ENCODE results near the gene IP6K3.
A peak's percentile ranks its signal among the peaks of the same experiment; 100 is the strongest.

IP6K3 gene

DNA sequence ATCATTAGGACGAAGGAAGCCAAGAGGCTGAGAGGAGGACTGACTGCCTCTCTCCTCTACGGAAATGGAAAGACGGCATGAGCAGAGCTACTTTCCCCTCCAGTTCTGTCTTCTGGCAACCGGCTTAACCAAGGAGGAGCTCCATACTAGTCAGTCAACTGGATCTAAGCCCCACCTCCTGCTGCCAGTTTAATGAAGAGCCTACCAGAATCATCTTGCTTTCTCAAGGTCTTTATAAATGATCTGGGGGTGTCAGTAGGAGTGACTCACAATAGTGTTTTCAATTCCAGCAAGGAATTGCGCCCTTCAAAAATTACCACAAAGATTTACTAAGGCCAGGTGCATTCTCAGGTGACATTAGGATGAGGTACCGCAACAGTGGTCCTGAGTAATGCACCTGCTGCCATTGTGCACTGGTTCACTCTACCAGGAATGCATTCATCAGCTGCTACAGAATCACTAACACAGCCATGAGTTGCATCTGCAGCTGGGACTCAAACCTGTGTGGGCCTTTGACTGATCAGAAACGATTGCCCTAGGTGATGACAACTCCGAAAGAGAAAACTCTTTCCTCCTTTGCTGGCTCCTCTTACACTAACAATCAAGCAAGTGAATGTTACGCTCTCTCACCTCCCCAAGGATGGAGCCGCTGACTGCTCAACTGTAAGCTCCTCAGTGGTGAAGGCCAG lies 38.0 kb downstream of the IP6K3 start:
- Histone ChIP-seq H3K27ac (ENCODE audit: insufficient read depth, low read length, poor library complexity, severe bottlenecking) (no peak overlapping the region), H3K4me3 (ENCODE audit: insufficient read depth, low read depth, low read length, poor library complexity, severe bottlenecking) (no peak overlapping the region)

DNA sequence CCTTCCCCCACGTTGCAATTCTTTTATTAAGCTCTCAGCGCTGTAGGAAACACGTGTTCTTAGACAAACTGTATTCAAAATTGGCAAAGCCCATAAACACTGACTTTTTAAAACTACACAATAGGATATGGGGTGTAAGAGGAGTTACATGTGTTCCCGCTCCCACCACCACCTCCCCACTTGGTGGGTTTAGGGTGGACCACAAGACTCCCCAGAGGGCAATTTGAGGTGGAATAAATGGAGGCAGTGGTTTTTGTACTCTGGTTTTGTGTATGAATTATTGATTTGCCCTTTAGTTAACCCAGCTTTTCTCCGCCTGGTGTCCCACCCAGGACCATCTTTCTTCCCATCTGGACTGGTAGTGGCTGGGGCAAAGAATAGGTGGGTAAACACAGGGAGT lies 38.9 kb downstream of the IP6K3 start:
- Histone ChIP-seq H3K4me1 (ENCODE audit: control insufficient read depth, insufficient read depth, low read length, poor library complexity, severe bottlenecking) (peaks cover 16% of the 10 kb centered on the region), H3K4me3 (ENCODE audit: insufficient read depth, low read depth, low read length, poor library complexity, severe bottlenecking) (no peak overlapping the region), H3K27ac (ENCODE audit: insufficient read depth, low read length, poor library complexity, severe bottlenecking) (no peak overlapping the region), H3K9me3 (ENCODE audit: control insufficient read depth, low read length) (no peaks in the 10 kb centered on the region), H3K27me3 (replicated peaks; ENCODE audit: control insufficient read depth, insufficient read depth, low read length, poor library complexity, severe bottlenecking) (no peaks in the 10 kb centered on the region), H3K36me3 (ENCODE audit: control insufficient read depth, insufficient read depth, low read length) (no peaks in the 10 kb centered on the region)
- no peak for DNase-seq

More for the DNA sequence above, 38.0 kb downstream of the IP6K3 start:
- no peaks in the 10 kb centered on the region for H3K9me3 ChIP-seq (ENCODE audit: control insufficient read depth, low read length)
- H3K36me3 ChIP-seq (ENCODE audit: control insufficient read depth, insufficient read depth, low read length) = no peaks in the 10 kb centered on the region
- H3K4me1 ChIP-seq (ENCODE audit: control insufficient read depth, insufficient read depth, low read length, poor library complexity, severe bottlenecking) = peaks cover 16% of the 10 kb centered on the region
- H3K27me3 ChIP-seq (replicated peaks; ENCODE audit: control insufficient read depth, insufficient read depth, low read length, poor library complexity, severe bottlenecking) = no peaks in the 10 kb centered on the region
- DNase-seq = no peak

DNA sequence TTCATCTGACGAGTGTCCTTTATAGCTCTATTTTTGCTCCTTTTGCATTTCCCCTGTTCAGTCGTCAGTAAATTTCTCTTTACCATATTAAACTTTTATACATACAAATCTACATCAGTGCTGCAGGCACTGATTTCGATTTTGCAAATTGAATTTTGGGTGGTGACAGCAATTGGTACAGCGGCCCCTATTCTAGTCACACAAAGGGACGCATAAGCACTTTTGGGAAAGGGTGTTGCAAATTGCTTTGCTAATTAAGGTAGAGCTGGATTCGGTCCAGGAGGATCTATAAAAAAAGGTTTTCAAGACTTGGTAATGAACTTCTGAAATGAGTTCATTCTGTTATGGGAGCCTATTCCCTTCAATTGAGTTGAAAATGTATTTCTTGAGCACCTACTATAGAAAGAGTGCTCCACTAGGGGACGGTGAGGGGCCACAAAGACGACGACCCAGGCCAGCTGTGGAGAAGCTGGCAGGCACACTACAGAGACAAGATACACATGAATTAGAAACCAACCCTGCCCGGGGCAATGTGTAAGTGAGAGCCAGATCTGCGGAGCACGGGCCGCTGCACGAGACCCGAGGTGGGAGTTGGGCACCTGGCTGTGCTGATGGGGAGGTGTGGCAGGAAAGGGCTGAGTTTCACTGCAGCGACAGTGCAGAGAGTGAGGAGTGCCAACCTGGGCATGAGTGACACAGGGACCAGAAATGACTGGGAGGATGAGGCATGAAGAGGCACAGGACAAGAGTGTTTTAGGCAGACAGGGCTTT lies 40.6 kb downstream of the IP6K3 start:
- no peak overlapping the region for H3K4me3 ChIP-seq (ENCODE audit: insufficient read depth, low read depth, low read length, poor library complexity, severe bottlenecking)
- H3K9me3 ChIP-seq (ENCODE audit: control insufficient read depth, low read length) = no peaks in the 10 kb centered on the region
- H3K27ac ChIP-seq (ENCODE audit: insufficient read depth, low read length, poor library complexity, severe bottlenecking) = no peak overlapping the region
- peaks cover 13% of the 10 kb centered on the region for H3K4me1 ChIP-seq (ENCODE audit: control insufficient read depth, insufficient read depth, low read length, poor library complexity, severe bottlenecking)
- DNase-seq = no peak
- H3K27me3 ChIP-seq (replicated peaks; ENCODE audit: control insufficient read depth, insufficient read depth, low read length, poor library complexity, severe bottlenecking) = no peaks in the 10 kb centered on the region
- no peaks in the 10 kb centered on the region for H3K36me3 ChIP-seq (ENCODE audit: control insufficient read depth, insufficient read depth, low read length)

DNA sequence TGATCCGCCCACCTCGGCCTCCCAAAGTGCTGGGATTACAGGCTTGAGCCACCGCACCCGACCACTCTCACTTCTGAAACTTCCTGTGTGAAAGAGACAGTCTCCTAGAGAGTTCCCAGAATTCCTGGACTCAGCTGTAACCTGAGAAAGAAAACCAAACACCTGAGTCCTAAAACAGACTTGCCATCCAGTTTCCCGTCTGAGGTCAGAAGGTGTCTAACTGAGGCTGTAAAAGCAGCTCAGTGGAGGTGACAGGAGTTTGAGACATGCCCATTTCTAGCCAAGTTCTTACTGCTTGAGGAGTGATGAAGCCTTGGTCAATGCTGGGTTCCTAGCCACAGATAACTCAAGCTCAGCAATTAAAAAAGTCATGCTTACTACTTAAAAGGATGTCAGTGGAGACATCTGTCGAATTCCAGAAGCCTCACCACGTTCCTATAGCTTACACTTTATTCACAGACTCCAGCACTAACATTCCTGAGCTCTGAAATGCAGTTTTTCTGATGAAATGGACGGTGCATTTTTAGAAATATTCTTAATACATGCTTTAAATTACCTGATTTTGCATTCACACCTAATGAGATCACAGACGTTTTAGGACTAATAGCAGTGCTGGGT lies 41.3 kb downstream of the IP6K3 start:
- Histone ChIP-seq H3K27ac (ENCODE audit: insufficient read depth, low read length, poor library complexity, severe bottlenecking) (no peak overlapping the region), H3K36me3 (ENCODE audit: control insufficient read depth, insufficient read depth, low read length) (no peaks in the 10 kb centered on the region), H3K4me1 (ENCODE audit: control insufficient read depth, insufficient read depth, low read length, poor library complexity, severe bottlenecking) (peaks cover 8% of the 10 kb centered on the region), H3K4me3 (ENCODE audit: insufficient read depth, low read depth, low read length, poor library complexity, severe bottlenecking) (no peak overlapping the region), H3K9me3 (ENCODE audit: control insufficient read depth, low read length) (no peaks in the 10 kb centered on the region), H3K27me3 (replicated peaks; ENCODE audit: control insufficient read depth, insufficient read depth, low read length, poor library complexity, severe bottlenecking) (no peaks in the 10 kb centered on the region)
- DNase-seq = no peak

DNA sequence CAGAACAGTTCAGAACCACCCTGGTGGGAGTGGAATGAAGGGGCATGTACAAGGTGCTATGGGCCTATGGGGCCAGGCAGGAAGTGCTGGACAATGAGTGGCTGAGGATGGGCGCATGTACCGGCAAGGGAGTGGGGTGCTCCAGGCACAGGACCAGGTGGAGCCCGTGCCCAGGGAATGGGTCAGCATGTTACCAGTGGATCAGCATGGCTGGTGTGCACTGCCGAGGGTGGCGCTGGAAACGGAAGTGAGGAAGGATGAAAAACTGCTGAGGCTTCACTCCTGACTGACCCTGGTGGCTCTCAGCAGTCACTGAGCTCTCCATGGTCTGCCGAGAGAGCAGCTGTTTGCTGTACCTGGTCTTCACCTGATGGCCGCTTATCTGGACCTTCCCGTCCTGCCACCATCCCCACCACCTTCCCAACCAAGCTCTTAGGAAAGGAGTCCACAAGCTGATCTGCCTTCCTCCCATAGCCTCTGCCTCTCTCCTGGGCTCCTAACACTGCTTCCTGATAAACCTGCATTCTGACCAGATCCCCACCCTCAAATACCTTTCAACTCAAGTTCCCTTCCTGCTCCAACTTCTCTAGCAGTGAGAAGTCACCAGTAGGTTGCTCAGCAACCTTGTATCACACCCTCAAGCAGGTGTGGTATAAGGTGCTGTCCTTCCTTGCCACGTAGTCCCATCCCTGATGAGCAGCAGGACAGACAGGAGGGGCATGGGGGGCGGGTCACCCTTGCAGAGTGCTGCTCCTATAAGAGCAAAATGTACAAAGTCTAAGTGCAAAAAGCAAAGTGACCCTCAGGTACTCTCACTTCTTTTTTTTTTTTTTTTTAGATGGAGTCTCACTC lies 42.3 kb downstream of the IP6K3 start:
- H3K4me1 ChIP-seq (ENCODE audit: control insufficient read depth, insufficient read depth, low read length, poor library complexity, severe bottlenecking) = peaks cover 7% of the 10 kb centered on the region
- no peak overlapping the region for H3K27ac ChIP-seq (ENCODE audit: insufficient read depth, low read length, poor library complexity, severe bottlenecking)
- no peak for DNase-seq
- H3K4me3 ChIP-seq (ENCODE audit: insufficient read depth, low read depth, low read length, poor library complexity, severe bottlenecking) = no peak overlapping the region
- no peaks in the 10 kb centered on the region for H3K27me3 ChIP-seq (replicated peaks; ENCODE audit: control insufficient read depth, insufficient read depth, low read length, poor library complexity, severe bottlenecking)
- H3K9me3 ChIP-seq (ENCODE audit: control insufficient read depth, low read length) = no peaks in the 10 kb centered on the region
- H3K36me3 ChIP-seq (ENCODE audit: control insufficient read depth, insufficient read depth, low read length) = no peaks in the 10 kb centered on the region

DNA sequence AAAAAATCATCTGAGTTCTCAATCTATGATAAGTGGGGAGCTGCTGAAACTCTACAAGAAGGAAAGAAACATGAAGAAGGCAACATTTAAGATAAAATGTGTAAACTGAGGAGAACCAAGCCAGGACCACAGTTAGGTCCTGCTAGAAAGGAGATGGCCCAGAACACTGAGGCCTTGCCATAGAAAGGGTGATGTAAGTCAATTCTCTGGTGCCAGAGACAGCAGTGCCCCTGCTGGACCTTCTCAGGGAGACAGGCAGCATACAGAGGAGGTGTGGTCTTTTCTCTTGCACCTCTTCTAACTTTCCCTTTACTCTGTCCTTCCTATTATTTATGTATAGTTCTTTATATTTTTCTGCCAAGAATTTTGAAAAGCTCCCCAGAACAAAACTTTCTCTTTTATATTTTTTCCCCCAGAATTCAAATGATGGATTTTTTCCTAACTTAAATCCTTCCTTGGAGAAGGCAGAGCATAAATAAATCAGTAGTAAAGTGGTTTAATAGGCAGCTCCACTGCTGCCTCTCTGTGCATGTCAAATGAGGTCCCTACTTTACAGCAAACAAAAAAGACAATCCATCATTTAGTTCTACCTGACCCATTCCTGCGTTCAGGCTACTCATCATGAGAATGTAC lies 44.2 kb downstream of the IP6K3 start:
- Histone ChIP-seq H3K4me1 (ENCODE audit: control insufficient read depth, insufficient read depth, low read length, poor library complexity, severe bottlenecking) (peaks cover 11% of the 10 kb centered on the region), H3K27me3 (replicated peaks; ENCODE audit: control insufficient read depth, insufficient read depth, low read length, poor library complexity, severe bottlenecking) (no peaks in the 10 kb centered on the region), H3K27ac (ENCODE audit: insufficient read depth, low read length, poor library complexity, severe bottlenecking) (no peak overlapping the region), H3K9me3 (ENCODE audit: control insufficient read depth, low read length) (no peaks in the 10 kb centered on the region), H3K36me3 (ENCODE audit: control insufficient read depth, insufficient read depth, low read length) (no peaks in the 10 kb centered on the region), H3K4me3 (ENCODE audit: insufficient read depth, low read depth, low read length, poor library complexity, severe bottlenecking) (no peak overlapping the region)
- no peak for DNase-seq

DNA sequence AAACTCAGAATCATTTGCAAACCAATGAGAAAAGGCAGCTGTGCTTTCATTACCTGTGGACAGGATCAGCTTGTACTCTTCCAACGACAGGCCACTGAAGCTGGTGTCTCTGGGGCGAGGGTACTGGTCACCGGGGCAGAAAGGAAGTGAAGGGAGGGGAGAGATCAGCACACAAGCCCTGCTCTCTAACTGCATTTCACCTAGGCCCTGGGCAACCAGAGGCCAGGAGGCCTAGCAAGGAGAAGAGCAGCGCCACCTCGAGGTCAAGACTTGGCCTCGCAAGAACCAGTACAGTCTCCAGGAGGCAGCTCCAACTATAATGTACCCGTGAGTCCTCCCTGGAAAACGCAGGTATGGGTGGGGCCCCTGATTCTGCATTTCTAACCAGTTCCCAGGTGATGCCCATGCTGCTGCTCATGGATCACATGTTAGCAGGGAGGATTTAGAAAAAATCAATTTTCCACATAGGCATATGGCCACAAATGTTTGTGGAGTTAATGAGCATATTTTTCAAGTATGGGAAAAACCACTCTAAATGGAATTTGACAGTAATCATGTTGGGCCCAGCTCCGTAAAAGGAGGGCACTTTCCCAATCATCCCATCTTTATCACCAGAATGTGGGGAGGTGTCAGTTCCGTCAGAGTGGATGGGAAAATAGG lies 46.2 kb downstream of the IP6K3 start:
- peaks cover 30% of the 10 kb centered on the region for H3K4me1 ChIP-seq (ENCODE audit: control insufficient read depth, insufficient read depth, low read length, poor library complexity, severe bottlenecking)
- peak; percentile 40 to 57 (median 44) for DNase-seq
- H3K27me3 ChIP-seq (replicated peaks; ENCODE audit: control insufficient read depth, insufficient read depth, low read length, poor library complexity, severe bottlenecking) = no peaks in the 10 kb centered on the region
- H3K4me3 ChIP-seq (ENCODE audit: insufficient read depth, low read depth, low read length, poor library complexity, severe bottlenecking) = no peak overlapping the region
- H3K36me3 ChIP-seq (ENCODE audit: control insufficient read depth, insufficient read depth, low read length) = no peaks in the 10 kb centered on the region
- H3K9me3 ChIP-seq (ENCODE audit: control insufficient read depth, low read length) = no peaks in the 10 kb centered on the region
- peak overlapping the region; percentile 5 for H3K27ac ChIP-seq (ENCODE audit: insufficient read depth, low read length, poor library complexity, severe bottlenecking)

DNA sequence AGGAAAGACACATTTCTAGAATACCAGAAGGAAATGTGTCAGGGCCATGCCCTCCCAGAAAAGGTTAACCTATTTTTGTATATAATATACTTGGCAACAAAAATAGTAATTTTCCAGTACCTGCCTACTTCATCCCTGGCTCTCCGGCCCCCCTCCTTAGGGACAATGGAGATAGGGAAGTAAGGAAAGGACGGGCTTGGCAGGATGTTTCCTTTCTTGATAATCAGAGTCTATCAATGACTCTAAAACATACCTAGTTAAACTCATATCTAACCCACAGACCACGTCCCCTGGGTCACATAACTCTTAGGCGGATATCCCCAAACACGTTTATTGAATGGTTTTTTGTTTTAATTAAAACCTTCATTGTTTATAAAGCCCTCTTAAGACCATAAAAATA lies 47.0 kb downstream of the IP6K3 start:
- DNase-seq = no peak
- H3K36me3 ChIP-seq (ENCODE audit: control insufficient read depth, insufficient read depth, low read length) = no peaks in the 10 kb centered on the region
- H3K4me3 ChIP-seq (ENCODE audit: insufficient read depth, low read depth, low read length, poor library complexity, severe bottlenecking) = no peak overlapping the region
- H3K27ac ChIP-seq (ENCODE audit: insufficient read depth, low read length, poor library complexity, severe bottlenecking) = no peak overlapping the region
- H3K9me3 ChIP-seq (ENCODE audit: control insufficient read depth, low read length) = no peaks in the 10 kb centered on the region
- H3K4me1 ChIP-seq (ENCODE audit: control insufficient read depth, insufficient read depth, low read length, poor library complexity, severe bottlenecking) = peaks cover 38% of the 10 kb centered on the region
- no peaks in the 10 kb centered on the region for H3K27me3 ChIP-seq (replicated peaks; ENCODE audit: control insufficient read depth, insufficient read depth, low read length, poor library complexity, severe bottlenecking)

DNA sequence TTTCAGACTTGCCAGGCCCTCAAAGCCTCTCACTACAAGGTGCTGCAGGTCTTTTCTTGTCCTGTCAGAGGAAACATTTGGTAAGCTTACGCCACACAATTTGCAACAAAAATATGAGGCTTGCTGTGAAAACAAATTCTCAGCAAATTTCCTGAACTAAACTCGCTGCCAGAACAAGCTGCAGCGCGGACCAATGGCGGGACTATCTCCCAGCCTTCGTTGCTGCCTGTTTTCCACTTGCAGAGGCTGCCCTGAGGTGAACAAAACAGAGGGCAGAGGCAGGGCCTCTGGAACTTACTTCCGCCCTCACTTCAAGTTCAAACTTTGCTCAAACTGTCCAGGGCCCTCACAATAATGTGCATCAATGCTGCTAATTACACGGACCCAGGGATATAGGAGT lies 47.6 kb downstream of the IP6K3 start:
- Histone ChIP-seq H3K9me3 (ENCODE audit: control insufficient read depth, low read length) (no peaks in the 10 kb centered on the region), H3K4me1 (ENCODE audit: control insufficient read depth, insufficient read depth, low read length, poor library complexity, severe bottlenecking) (peaks cover 44% of the 10 kb centered on the region), H3K27me3 (replicated peaks; ENCODE audit: control insufficient read depth, insufficient read depth, low read length, poor library complexity, severe bottlenecking) (no peaks in the 10 kb centered on the region), H3K4me3 (ENCODE audit: insufficient read depth, low read depth, low read length, poor library complexity, severe bottlenecking) (no peak overlapping the region), H3K27ac (ENCODE audit: insufficient read depth, low read length, poor library complexity, severe bottlenecking) (no peak overlapping the region), H3K36me3 (ENCODE audit: control insufficient read depth, insufficient read depth, low read length) (no peaks in the 10 kb centered on the region)
- no peak for DNase-seq

All from effector memory CD4-positive, alpha-beta T cell (primary cell).